ENCODE data around the gene KRTAP5-4.

KRTAP5-4 gene

DNA sequence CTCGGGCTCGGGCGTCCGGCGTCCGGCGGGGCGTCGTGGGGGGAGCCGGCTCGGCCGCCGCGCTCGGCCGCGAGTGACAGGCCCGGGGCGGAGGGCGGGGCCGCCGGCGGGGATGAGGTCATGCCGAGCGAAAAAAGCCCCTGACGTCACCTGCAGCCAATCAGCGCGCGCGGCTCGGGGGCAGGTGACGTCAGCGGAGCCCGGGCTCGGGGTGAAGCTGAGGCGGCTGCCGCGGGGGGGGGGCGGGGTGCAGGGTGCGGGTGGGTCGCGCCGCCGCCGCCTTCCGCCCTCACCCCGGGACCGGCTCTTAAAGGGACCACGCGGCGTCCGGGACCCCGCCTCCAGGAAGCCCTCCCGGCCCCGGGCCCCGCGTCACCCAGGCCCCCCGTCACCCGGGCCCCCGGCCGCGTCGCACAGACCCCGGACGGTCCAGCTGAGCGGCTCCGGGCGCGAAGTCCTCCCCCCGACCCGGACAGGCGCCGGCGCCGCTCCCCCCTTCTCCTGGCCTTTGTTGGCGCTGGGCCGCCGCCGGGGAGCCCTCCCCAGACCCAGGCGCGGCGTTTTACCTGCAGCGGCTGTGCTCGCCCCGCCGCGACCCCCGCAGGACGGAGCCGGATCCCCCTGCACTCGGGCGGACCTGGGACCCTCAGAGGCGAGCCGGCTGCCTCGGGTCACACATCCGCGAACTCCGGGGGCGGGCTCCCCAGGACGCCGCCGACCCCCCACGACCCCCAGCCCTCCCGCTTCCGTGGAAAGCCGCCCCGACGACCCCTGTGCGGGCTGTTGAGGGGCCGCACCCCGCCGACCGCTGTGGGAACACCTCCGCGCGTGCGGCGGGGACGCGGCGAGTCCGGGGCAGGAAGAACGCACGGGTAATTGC is 49.5 kb downstream of the KRTAP5-4 start, which contains the start of gene DUSP8:
DUSP8 (minus strand) TSS at position 75 of the 880 bp plus-strand sequence. CDS start 6,445 bp downstream, outside the sequence.
- DNase-seq (ENCODE audit: low spot score), result peak; percentile 98

DNA sequence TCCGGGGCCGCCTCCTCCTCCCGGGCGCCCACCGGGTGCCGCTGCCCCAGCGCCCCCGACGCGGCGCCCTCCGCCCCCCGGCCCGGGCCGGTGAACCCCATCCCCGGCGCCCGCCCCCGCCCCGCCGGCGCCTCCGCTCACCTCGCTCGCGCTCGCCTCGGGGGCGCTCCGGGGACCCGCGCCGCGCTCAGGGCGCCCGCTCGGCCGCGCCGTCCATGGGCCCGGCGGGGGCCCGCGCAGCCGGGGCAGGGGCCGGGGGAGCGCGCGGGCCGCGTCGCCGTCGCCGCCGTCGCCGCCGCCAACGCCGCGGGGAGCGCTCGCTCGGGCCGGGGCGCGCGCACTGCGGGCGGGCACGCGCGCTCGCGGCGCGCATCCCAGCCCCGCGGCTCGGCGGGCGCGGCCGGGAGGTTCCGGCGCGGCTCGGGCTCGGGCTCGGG is 50.2 kb downstream of the KRTAP5-4 start:
- no peak for DNase-seq (ENCODE audit: low spot score)

Measured in HuH-7 (cell line).